Prostate gland (tissue), 2 donors: ENCODE measurements around the gene ZNF423.

Source experiments
- POLR2A ChIP-seq: fragments of 450-650 bp; IDR thresholded peaks from one replicate; pipeline ENCODE4 v1.6.1; 2016; ENCODE audit warnings: antibody characterized with exemption, mild to moderate bottlenecking
- POLR2AphosphoS5 ChIP-seq: sonication (generic); formaldehyde crosslinking; IDR thresholded peaks from one replicate; pipeline ENCODE4 v1.6.1; 2017; ENCODE audit warnings: antibody characterized with exemption
- TF ChIP-seq, protein P1 (sequence below), 4 experiments: fragments of 200-600 bp in 2 of 4; fragments of 450-650 bp in 2 of 4; sonication (generic) in 2 of 4; IDR thresholded peaks; 1 replicate in 3 of 4; 2 replicates in 1 of 4; pipeline ENCODE4 v1.5.1; 2016 to 2019; ENCODE audit warnings: antibody characterized with exemption in 4 of 4, mild to moderate bottlenecking in 2 of 4, moderate library complexity in 2 of 4

- TF ChIP-seq, protein P1, sequence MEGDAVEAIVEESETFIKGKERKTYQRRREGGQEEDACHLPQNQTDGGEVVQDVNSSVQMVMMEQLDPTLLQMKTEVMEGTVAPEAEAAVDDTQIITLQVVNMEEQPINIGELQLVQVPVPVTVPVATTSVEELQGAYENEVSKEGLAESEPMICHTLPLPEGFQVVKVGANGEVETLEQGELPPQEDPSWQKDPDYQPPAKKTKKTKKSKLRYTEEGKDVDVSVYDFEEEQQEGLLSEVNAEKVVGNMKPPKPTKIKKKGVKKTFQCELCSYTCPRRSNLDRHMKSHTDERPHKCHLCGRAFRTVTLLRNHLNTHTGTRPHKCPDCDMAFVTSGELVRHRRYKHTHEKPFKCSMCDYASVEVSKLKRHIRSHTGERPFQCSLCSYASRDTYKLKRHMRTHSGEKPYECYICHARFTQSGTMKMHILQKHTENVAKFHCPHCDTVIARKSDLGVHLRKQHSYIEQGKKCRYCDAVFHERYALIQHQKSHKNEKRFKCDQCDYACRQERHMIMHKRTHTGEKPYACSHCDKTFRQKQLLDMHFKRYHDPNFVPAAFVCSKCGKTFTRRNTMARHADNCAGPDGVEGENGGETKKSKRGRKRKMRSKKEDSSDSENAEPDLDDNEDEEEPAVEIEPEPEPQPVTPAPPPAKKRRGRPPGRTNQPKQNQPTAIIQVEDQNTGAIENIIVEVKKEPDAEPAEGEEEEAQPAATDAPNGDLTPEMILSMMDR (IDR thresholded peaks at IDR 0.05), result no peak
- TF ChIP-seq POLR2AphosphoS5 (no peak), POLR2A (no peak)
Measured at GRCh38 chr16:49519741-49520140, 336.2 kb downstream of the ZNF423 start.
